WTC11 (cell line): Measurements from ENCODE around the gene UBE2E1. TPM values are rescaled to one million over a fixed set of nuclear protein-coding genes. Genes with fewer than 3 reads are reported as not detected.

Experiments
- ATAC-seq: fragments of 200-7000 bp; cut with Tn5 transposase; 2 replicates; pipeline ENCODE4 v1.10.0; 2021; ENCODE audit warnings: mild to moderate bottlenecking, moderate library complexity
- CTCF ChIA-PET: fragments of 300-600 bp; sonication (Branson Sonifier 250); formaldehyde crosslinking; loops from one replicate; lab custom pipeline; 2021; ENCODE audit warnings: antibody characterized with exemption; lab: Charles Lee
- POLR2A ChIA-PET: fragments of 350-600 bp; sonication (Branson Sonifier 250); formaldehyde crosslinking; loops from one replicate; lab custom pipeline; 2021; ENCODE audit warnings: antibody characterized with exemption; lab: Charles Lee
- DNase-seq: peaks from one replicate; pipeline ENCODE4 v3.0.0; 2021; ENCODE audit warnings: low spot score
- H3K27ac Mint-ChIP-seq: 2 replicates; pipeline ENCODE4 v1.8.0; 2021; ENCODE audit warnings: mixed read lengths
- H3K27me3 Mint-ChIP-seq: 2 replicates; pipeline ENCODE4 v1.8.0; 2021; ENCODE audit warnings: low read depth, mild to moderate bottlenecking, moderate library complexity, mixed read lengths
- H3K36me3 Mint-ChIP-seq: 2 replicates; pipeline ENCODE4 v1.8.0; 2021; ENCODE audit warnings: mixed read lengths
- H3K4me1 Mint-ChIP-seq: 2 replicates; pipeline ENCODE4 v1.8.0; 2022; ENCODE audit warnings: mixed read lengths
- H3K4me3 Mint-ChIP-seq: 2 replicates; pipeline ENCODE4 v1.8.0; 2021; ENCODE audit warnings: mild to moderate bottlenecking, moderate library complexity, mixed read lengths
- H3K9me3 Mint-ChIP-seq: 2 replicates; pipeline ENCODE4 v1.8.0; 2021; ENCODE audit warnings: mixed read lengths
- AFF4 ChIP-seq: sonication (generic); formaldehyde crosslinking; IDR thresholded peaks from 2 replicates; pipeline ENCODE4 v1.8.1; 2023; ENCODE audit warnings: mild to moderate bottlenecking, missing genetic modification reagents, borderline replicate concordance
- ARID4B ChIP-seq: sonication (generic); formaldehyde crosslinking; IDR thresholded peaks from 2 replicates; pipeline ENCODE4 v1.8.0; 2023; ENCODE audit warnings: missing genetic modification reagents, mild to moderate bottlenecking, borderline replicate concordance
- E2F5 ChIP-seq: sonication (generic); formaldehyde crosslinking; IDR thresholded peaks from 2 replicates; pipeline ENCODE4 v1.8.1; 2022; ENCODE audit warnings: mild to moderate bottlenecking, moderate library complexity, missing genetic modification reagents
- HMGXB4 ChIP-seq: sonication (generic); formaldehyde crosslinking; IDR thresholded peaks from 2 replicates; pipeline ENCODE4 v1.8.1; 2023; ENCODE audit warnings: mild to moderate bottlenecking, moderate library complexity, missing genetic modification reagents
- JAZF1 ChIP-seq: fragments of 250-450 bp; sonication (Bioruptor Pico); IDR thresholded peaks from 2 replicates; pipeline ENCODE4 v1.9.0; 2021; ENCODE audit warnings: moderate library complexity, mild to moderate bottlenecking, inconsistent platforms
- JUN ChIP-seq: sonication (generic); formaldehyde crosslinking; IDR thresholded peaks from 2 replicates; pipeline ENCODE4 v1.8.0; 2023; ENCODE audit warnings: mild to moderate bottlenecking, missing genetic modification reagents
- NR3C1 ChIP-seq: sonication (generic); formaldehyde crosslinking; conservative IDR thresholded peaks from 2 replicates; pipeline ENCODE4 v1.8.1; 2023; ENCODE audit warnings: low read depth, mild to moderate bottlenecking, missing genetic modification reagents
- RELA ChIP-seq: sonication (generic); formaldehyde crosslinking; IDR thresholded peaks from 2 replicates; pipeline ENCODE4 v1.8.1; 2022; ENCODE audit warnings: missing genetic modification reagents, mild to moderate bottlenecking, borderline replicate concordance
- SMAD3 ChIP-seq: sonication (generic); formaldehyde crosslinking; IDR thresholded peaks from 2 replicates; pipeline ENCODE4 v1.8.0; 2022; ENCODE audit warnings: missing genetic modification reagents, mild to moderate bottlenecking, borderline replicate concordance
- USF1 ChIP-seq: sonication (generic); formaldehyde crosslinking; IDR thresholded peaks from 2 replicates; pipeline ENCODE4 v1.8.0; 2022; ENCODE audit warnings: mild to moderate bottlenecking, missing genetic modification reagents
- ZNF138 ChIP-seq: sonication (generic); formaldehyde crosslinking; conservative IDR thresholded peaks from 2 replicates; pipeline ENCODE4 v1.8.1; 2022; ENCODE audit warnings: mild to moderate bottlenecking, moderate library complexity, missing genetic modification reagents
- total RNA-seq: library from RNA; stranded (reverse); gene quantifications from 3 replicates; pipeline ENCODE4 v1.2.3, GENCODE V29; 2021

UBE2E1 gene
- total RNA-seq, 1 experiment from 2014 or later = 121 TPM

GRCh38 chr3:23809840-23810342 lies 4.1 kb downstream of the UBE2E1 start:
- ATAC-seq = no peak

GRCh38 chr3:23810343-23811184 lies 4.8 kb downstream of the UBE2E1 start:
- CTCF ChIA-PET = interaction anchor here (0.8 to 1.1 kb wide), 2 partner anchors 24 to 64 kb away, joined by 3 read pairs; no protein-coding TSS in a partner anchor
- ATAC-seq (peak; percentile 77), DNase-seq (peak; percentile 66)
- POLR2A ChIA-PET = interaction anchor here (0.6 to 1.4 kb wide), 4 partner anchors 24 to 705 kb away, joined by 3 to 5 read pairs (median 4); partner anchors contain the start of genes NKIRAS1 and RPL15
- Mint-ChIP-seq H3K4me3 (peak overlapping the region; percentile 97), H3K36me3 (peaks cover 34% of the 10 kb centered on the region), H3K4me1 (peaks cover 54% of the 10 kb centered on the region), H3K27me3 (no peaks in the 10 kb centered on the region; the same call in 1 of the 2 replicates), H3K27ac (peak overlapping the region; percentile 97), H3K9me3 (no peaks in the 10 kb centered on the region)
- TF ChIP-seq E2F5 = no peak; the same call in 1 of the 2 replicates
- TF ChIP-seq RELA = no peak
- no peak for TF ChIP-seq ZNF138
- TF ChIP-seq USF1 (CRISPR knock-in tag) = no peak
- no peak for TF ChIP-seq JAZF1 (CRISPR knock-in tag)
- peak; percentile 71 for TF ChIP-seq HMGXB4 (CRISPR knock-in tag)
- TF ChIP-seq JUN (CRISPR knock-in tag) = no peak

More at GRCh38 chr3:23809840-23810342, 4.1 kb downstream of the UBE2E1 start:
- no peaks in the 10 kb centered on the region; the same call in 1 of the 2 replicates for H3K27me3 Mint-ChIP-seq
- DNase-seq = no peak
- peaks cover 30% of the 10 kb centered on the region for H3K36me3 Mint-ChIP-seq
- H3K4me3 Mint-ChIP-seq = peak overlapping the region; percentile 97
- no peak for TF ChIP-seq SMAD3 (CRISPR knock-in tag)
- TF ChIP-seq ARID4B (CRISPR knock-in tag) = no peak
- TF ChIP-seq AFF4 (CRISPR knock-in tag) = 0 out of 2 replicates have a peak, but pooled peaks have one; percentile 58
- 0 out of 2 replicates have a peak, but pooled peaks have one; percentile 8 for TF ChIP-seq NR3C1
- TF ChIP-seq, all 79 proteins: peak for 2
- CTCF ChIA-PET = interaction anchor here (0.8 kb wide), 1 partner anchor 24 kb away, joined by 3 read pairs; no protein-coding TSS in a partner anchor
- H3K4me1 Mint-ChIP-seq = peaks cover 57% of the 10 kb centered on the region
- H3K9me3 Mint-ChIP-seq = no peaks in the 10 kb centered on the region
- peak overlapping the region; percentile 91 for H3K27ac Mint-ChIP-seq
- POLR2A ChIA-PET = interaction anchor here (0.6 to 0.8 kb wide), 2 partner anchors 138 to 704 kb away, joined by 3 to 4 read pairs; no protein-coding TSS in a partner anchor
